OCI-LY3 (cell line): ENCODE measurements around the gene TFCP2L1.
"Not testable (repeated sequence)": the region's sequence is repeated elsewhere in the genome, so short reads cannot be mapped to it uniquely, and the experiment has no call there.

ENCODE experiments used
- H2AFZ ChIP-seq: fragments of 200-600, 300-600 bp; shearing (Covaris generic); 2 replicates; pipeline ENCODE4 v1.6.0; 2014; ENCODE audit warnings: antibody characterized with exemption, low read depth, low read length
- H3K27ac ChIP-seq: fragments of 200-600, 300-600 bp; sonication (generic); 2 replicates; pipeline ENCODE4 v1.5.1; 2014; ENCODE audit warnings: mild to moderate bottlenecking, low read length, moderate library complexity, mixed read lengths
- H3K27me3 ChIP-seq: fragments of 200-600, 300-600 bp; sonication (generic); 2 replicates; pipeline ENCODE4 v1.6.1; 2014; ENCODE audit warnings: low read depth, low read length, mixed read lengths
- H3K36me3 ChIP-seq: fragments of 200-600, 300-600 bp; sonication (generic); replicated peaks from 2 replicates; pipeline ENCODE3; 2014; ENCODE audit warnings: low read depth, low read length, mixed read lengths
- H3K4me1 ChIP-seq: fragments of 300-600, 200-600 bp; sonication (generic); 2 replicates; pipeline ENCODE4 v1.6.1; 2014; ENCODE audit warnings: low read length, mixed read lengths
- H3K4me2 ChIP-seq: fragments of 200-600, 300-600 bp; sonication (generic); 2 replicates; pipeline ENCODE4 v1.6.1; 2014; ENCODE audit warnings: low read length, mixed read lengths
- H3K4me3 ChIP-seq: fragments of 300-600, 200-600 bp; sonication (generic); 2 replicates; pipeline ENCODE4 v1.5.1; 2014; ENCODE audit warnings: antibody characterized with exemption, mild to moderate bottlenecking, low read length, moderate library complexity
- H3K79me2 ChIP-seq: fragments of 300-600, 200-600 bp; shearing (Covaris generic); 2 replicates; pipeline ENCODE4 v1.6.1; 2014; ENCODE audit warnings: mild to moderate bottlenecking, low read length, mixed read lengths
- H3K9ac ChIP-seq: fragments of 300-600, 200-600 bp; shearing (Covaris generic); 2 replicates; pipeline ENCODE4 v1.6.0; 2014; ENCODE audit warnings: mild to moderate bottlenecking, low read length, moderate library complexity
- H3K9me3 ChIP-seq: fragments of 200-600, 300-600 bp; shearing (Covaris generic); 2 replicates; pipeline ENCODE4 v1.6.1; 2014; ENCODE audit warnings: low read length, mixed read lengths; ENCODE audit not compliant: insufficient read depth
- H4K20me1 ChIP-seq: fragments of 200-600, 300-600 bp; sonication (generic); 2 replicates; pipeline ENCODE4 v1.6.1; 2016; ENCODE audit warnings: low read length, mixed read lengths; ENCODE audit not compliant: insufficient read depth
- EZH2phosphoT487 ChIP-seq: fragments of 200-600 bp; shearing (Covaris generic); IDR thresholded peaks from 2 replicates; pipeline ENCODE4 v1.6.1; 2018; ENCODE audit warnings: antibody characterized with exemption, mixed run types, low read depth
- TF ChIP-seq, protein P1 (sequence below): fragments of 200-600, 300-600 bp; sonication (generic); IDR thresholded peaks from 2 replicates; pipeline ENCODE4 v1.5.1; 2014; ENCODE audit warnings: antibody characterized with exemption, low read length, low read depth

TFCP2L1 gene

DNA sequence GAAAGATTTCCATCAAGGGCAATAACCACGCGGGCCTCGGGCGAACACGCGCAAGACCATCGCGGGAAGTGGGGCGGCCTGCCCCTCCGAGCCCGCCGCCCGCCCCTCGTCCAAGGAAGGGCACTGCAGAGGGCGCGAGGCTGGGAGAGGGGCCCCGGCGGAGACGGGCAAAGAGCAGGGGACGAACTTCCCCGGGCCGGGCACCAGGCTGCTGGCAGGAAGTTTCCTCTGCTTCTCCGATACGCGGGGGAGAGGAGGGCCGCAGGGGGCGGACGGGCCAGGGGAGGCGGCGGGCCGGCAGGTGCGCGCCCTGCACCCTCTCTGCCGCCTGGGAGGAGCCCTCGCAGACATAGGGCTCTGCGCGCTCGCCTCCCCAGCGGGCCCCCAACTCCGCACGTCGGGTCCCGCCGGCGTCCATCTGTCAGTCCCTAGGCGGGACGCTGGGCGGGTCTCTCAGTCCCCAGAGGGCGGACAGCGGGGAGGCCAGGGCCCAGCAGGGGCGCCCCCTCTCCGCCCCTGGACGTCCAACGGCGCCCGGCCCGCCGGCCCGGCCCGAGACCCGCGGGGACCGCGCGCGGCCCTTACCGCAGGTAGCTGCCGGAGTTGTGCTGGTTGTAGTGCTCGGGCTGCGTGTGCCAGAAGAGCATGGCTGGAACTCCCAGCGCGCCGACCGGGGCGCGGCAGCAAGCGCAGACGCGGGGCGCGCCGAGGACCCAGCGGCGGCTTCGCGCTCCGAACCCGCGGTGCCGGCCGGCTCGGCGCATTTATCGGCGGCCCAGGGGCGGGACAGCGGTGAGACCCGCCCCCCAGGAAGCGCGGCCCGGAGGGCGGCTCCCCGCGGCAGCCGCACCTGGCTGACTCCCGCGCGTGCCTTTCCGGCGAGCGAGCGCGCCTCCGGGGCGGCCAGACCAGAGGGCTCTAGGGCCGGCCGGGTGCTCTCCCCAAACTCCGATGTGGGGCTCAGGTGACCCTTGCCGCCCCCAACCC is at the start of gene TFCP2L1:
Gene TFCP2L1 (minus strand): TSS at position 740 of the 987 bp plus-strand sequence. CDS start 93 bp downstream, at position 647.
- Histone ChIP-seq H4K20me1 (no peaks in the 10 kb centered on the region), H3K27ac (no peak within 1 kb of the TSS), H3K4me1 (peaks cover 29% of the 10 kb centered on the region), H3K27me3 (peaks cover 11% of the 10 kb centered on the region; the same call in 1 of the 2 replicates), H3K4me3 (peak within 1 kb of the TSS; percentile 91), H3K79me2 (no peaks in the 10 kb centered on the region), H2AFZ (peak within 1 kb of the TSS; percentile 85), H3K36me3 (no peaks in the 10 kb centered on the region), H3K9me3 (no peaks in the 10 kb centered on the region), H3K4me2 (peak within 1 kb of the TSS; percentile 77), H3K9ac (peak within 1 kb of the TSS; percentile 74)
- TF ChIP-seq, protein P1, sequence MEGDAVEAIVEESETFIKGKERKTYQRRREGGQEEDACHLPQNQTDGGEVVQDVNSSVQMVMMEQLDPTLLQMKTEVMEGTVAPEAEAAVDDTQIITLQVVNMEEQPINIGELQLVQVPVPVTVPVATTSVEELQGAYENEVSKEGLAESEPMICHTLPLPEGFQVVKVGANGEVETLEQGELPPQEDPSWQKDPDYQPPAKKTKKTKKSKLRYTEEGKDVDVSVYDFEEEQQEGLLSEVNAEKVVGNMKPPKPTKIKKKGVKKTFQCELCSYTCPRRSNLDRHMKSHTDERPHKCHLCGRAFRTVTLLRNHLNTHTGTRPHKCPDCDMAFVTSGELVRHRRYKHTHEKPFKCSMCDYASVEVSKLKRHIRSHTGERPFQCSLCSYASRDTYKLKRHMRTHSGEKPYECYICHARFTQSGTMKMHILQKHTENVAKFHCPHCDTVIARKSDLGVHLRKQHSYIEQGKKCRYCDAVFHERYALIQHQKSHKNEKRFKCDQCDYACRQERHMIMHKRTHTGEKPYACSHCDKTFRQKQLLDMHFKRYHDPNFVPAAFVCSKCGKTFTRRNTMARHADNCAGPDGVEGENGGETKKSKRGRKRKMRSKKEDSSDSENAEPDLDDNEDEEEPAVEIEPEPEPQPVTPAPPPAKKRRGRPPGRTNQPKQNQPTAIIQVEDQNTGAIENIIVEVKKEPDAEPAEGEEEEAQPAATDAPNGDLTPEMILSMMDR = no peak
- no peak for TF ChIP-seq EZH2phosphoT487

DNA sequence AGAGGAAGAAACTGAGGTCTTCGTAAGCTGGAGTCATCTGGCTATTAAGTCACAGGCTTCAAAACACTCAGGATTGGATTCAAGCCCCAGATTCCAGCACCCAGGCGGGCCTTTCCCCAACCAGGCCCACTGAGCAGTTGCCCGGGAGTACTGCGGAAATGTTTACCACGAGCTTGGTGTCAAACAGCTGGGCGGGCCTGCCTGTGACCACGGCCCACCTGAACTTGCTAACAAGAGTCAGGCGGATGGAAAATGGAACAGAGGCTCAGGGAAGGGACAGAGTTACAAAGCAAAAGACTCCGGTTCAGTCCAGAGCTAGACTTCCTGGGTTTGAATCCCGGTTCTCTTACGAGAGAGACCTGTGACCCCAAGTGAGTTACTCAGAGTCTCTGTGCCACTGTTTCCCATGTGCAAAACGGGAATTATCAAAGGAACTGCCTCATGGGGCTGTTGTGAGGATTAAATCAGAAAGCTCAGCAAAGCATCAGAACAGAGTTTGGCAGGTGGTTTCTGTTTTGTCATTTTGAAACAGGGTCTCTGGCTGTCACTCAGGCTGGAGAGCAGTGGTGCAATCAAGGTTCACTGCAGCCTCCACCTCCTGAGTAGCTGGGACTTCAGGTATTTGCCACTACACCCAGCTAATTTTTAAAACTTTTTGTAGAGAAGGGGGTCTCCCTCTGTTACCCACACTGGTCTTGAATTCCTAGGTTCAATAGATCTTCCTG is 49.0 kb upstream of the TFCP2L1 start:
- H4K20me1 ChIP-seq = no peaks in the 10 kb centered on the region
- peak overlapping the region; percentile 32 for H3K4me3 ChIP-seq
- no peaks in the 10 kb centered on the region for H3K9me3 ChIP-seq
- TF ChIP-seq, protein P1 = no peak
- TF ChIP-seq EZH2phosphoT487 = no peak
- peak overlapping the region; percentile 8; the same call in 1 of the 2 replicates for H3K9ac ChIP-seq
- no peaks in the 10 kb centered on the region for H3K36me3 ChIP-seq
- 0 out of 2 replicates have a peak overlapping the region, but pooled peaks have one; percentile 22 for H2AFZ ChIP-seq
- peak overlapping the region; percentile 41 for H3K27ac ChIP-seq
- no peaks in the 10 kb centered on the region for H3K79me2 ChIP-seq
- H3K4me1 ChIP-seq = peaks cover 26% of the 10 kb centered on the region
- H3K4me2 ChIP-seq = peak overlapping the region; percentile 64
- no peaks in the 10 kb centered on the region for H3K27me3 ChIP-seq

- TF ChIP-seq EZH2phosphoT487 = no peak
- TF ChIP-seq, protein P1 = no peak
- no peaks in the 10 kb centered on the region for H3K27me3 ChIP-seq
- no peak overlapping the region for H3K4me3 ChIP-seq
- H3K9ac ChIP-seq = no peak overlapping the region
- H3K27ac ChIP-seq = no peak overlapping the region
- no peak overlapping the region for H2AFZ ChIP-seq
- no peak overlapping the region for H3K4me2 ChIP-seq
- peaks cover 26% of the 10 kb centered on the region for H3K4me1 ChIP-seq
- no peaks in the 10 kb centered on the region for H3K36me3 ChIP-seq
- H3K79me2 ChIP-seq = no peaks in the 10 kb centered on the region
- no peaks in the 10 kb centered on the region for H4K20me1 ChIP-seq
- no peaks in the 10 kb centered on the region for H3K9me3 ChIP-seq
These were observed 48.2 kb upstream of the TFCP2L1 start for GRCh38 chr2:121333231-121333630.

GRCh38 chr2:121331324-121331723 is 46.3 kb upstream of the TFCP2L1 start:
- not testable (repeated sequence) for H3K9me3 ChIP-seq, H4K20me1 ChIP-seq, H3K4me3 ChIP-seq, H3K27ac ChIP-seq, H3K4me2 ChIP-seq, H3K9ac ChIP-seq, H3K36me3 ChIP-seq, H2AFZ ChIP-seq, H3K27me3 ChIP-seq, H3K79me2 ChIP-seq
- peaks cover 25% of the 10 kb centered on the region for H3K4me1 ChIP-seq
